PC-3 (cell line): Measurements from ENCODE around the gene CACNA1B.
"Not testable (repeated sequence)": the region's sequence is repeated elsewhere in the genome, so short reads cannot be mapped to it uniquely, and the experiment has no call there.

Source experiments
- EZH2 ChIP-seq: fragments of 300-600 bp; sonication (generic); IDR thresholded peaks from one replicate; pipeline ENCODE4 v1.6.1; 2017; ENCODE audit warnings: antibody characterized with exemption, mild to moderate bottlenecking, low read length; ENCODE audit not compliant: unreplicated experiment
- TF ChIP-seq, protein P1 (sequence below): fragments of 300-600 bp; sonication (generic); conservative IDR thresholded peaks from 2 replicates; pipeline ENCODE4 v1.5.1; 2017; ENCODE audit warnings: antibody characterized with exemption, low read depth, mild to moderate bottlenecking, low read length

DNA sequence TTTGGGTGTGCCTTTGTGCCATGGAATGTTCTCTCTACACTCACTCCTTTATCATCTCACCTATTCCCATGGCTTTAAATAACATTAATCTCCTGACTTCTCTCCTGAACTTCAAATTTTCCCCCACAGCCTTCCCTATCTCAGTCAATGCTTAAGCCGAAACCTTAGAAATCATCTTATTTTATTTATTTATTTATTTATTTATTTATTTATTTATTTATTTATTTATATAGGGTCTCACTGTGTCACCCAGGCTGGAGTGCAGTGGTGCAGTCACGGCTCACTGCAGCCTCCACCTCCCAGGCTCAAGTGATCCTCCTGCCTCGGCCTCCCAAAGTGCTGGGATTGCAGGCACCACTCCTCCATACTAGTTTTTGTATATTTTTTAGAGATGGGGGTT lies 229.5 kb downstream of the CACNA1B start:
- TF ChIP-seq EZH2: not testable (repeated sequence)
- TF ChIP-seq, protein P1, sequence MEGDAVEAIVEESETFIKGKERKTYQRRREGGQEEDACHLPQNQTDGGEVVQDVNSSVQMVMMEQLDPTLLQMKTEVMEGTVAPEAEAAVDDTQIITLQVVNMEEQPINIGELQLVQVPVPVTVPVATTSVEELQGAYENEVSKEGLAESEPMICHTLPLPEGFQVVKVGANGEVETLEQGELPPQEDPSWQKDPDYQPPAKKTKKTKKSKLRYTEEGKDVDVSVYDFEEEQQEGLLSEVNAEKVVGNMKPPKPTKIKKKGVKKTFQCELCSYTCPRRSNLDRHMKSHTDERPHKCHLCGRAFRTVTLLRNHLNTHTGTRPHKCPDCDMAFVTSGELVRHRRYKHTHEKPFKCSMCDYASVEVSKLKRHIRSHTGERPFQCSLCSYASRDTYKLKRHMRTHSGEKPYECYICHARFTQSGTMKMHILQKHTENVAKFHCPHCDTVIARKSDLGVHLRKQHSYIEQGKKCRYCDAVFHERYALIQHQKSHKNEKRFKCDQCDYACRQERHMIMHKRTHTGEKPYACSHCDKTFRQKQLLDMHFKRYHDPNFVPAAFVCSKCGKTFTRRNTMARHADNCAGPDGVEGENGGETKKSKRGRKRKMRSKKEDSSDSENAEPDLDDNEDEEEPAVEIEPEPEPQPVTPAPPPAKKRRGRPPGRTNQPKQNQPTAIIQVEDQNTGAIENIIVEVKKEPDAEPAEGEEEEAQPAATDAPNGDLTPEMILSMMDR: not testable (repeated sequence)
